Endometrial microvascular endothelial cells (primary cell): ENCODE data around the gene PRODH. TPM values are rescaled to one million over a fixed set of nuclear protein-coding genes. Genes with fewer than 3 reads are reported as not detected.
"Not testable (repeated sequence)": the region's sequence is repeated elsewhere in the genome, so short reads cannot be mapped to it uniquely, and the experiment has no call there.

Experiments
- in situ Hi-C: cut with HindIII; loops from 2 replicates; pipeline ENCODE4 v1.10.0; 2017; ENCODE audit warnings: low sequenced_read_pairs, low pct_unique_long_range_greater_than_20kb; ENCODE audit errors: inconsistent ontology term
- total RNA-seq: library from RNA; depleted of rRNA; stranded (reverse); fragments of >200 nt; gene quantifications from one replicate; pipeline ENCODE4 v1.2.3, GENCODE V29; 2015; ENCODE audit errors: inconsistent ontology term

PRODH gene
- total RNA-seq, 1 donor from 2014 or later = not detected

DNA sequence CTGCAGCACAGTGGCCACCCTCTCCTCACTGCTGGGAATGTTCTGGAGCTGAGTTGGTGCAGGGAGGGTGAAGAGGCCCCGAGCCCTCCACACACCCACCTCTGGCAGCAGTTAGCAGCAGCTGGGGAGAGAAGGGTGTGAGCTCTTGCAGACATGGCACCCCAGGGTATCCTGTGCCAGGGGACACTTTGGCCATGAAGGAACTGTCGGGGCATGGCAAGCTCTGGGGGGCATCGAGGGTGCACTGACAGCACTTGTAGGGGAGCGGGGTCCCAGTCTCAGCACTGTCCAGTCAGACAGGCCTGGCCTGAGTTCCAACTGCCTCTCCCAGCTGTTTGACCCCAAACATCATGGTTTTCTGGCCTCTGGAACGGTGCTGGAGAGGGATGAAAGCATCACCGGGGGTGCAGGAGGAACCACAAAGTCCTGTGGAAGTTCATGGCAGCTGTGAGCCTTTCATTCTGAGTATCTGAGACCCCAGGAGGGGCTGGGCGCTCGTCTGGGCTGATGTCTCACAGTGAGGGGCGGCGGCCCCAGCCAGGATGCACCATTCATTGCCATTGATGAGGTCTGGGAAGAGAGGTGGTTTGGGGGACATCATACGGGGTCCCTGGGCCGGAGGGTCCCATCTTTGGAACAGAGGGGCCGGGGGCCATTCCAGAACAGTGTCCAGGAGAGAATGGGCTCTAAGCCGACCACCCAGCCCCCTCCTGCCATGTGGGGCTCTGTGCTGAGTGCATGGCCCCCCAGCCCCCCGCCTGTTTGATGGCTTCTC is 20.2 kb upstream of the PRODH start:
- in situ Hi-C loops = not testable (repeated sequence)

DNA sequence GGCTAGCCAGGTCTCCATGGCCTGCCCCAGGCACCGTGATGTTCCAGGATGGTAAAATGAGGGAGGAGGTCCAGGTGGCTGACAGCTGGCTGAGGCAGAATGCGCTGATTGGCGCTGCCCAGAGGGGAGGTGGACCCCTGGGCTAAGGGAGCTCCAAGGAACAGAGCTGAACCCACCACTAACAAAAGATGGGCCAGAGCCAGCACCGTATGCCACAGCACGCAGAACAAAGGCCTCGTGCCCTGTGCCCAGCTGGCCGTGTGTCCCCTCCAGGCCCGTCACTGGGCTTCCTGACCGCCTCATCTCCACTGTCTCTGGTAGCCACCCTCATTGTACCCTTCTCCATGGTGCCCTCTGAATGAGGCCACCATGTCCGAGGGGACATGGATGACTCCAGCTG is 19.6 kb upstream of the PRODH start:
- in situ Hi-C loops = no loop called here

DNA sequence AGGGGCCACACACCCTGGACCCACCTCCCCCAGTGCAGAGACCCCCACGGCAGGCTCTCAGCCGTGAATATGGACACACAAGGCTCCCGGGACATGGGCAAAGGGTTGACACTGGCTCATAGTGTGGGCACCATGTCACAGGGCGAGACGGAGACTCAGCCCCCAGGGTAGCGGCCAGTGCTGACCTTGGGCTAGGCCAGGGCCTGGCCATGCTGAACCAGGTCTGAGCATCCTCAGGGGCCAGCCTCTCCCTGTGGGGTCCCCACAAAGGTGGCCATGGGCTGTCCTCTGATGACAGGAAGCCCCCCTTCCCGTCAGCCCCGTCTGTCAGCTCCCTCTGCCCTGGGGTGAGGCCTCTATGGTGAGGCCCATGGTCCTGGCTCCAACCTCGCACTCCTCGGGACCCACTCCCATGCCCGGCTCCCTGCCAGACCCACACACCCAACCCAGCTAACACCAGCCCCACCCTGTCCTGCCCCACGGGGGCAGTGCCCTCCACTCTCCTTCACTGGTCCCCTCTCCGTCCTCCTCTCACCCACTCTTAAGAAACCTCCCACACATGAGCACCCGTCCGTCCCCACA is 19.0 kb upstream of the PRODH start:
- in situ Hi-C loops = no loop called here

DNA sequence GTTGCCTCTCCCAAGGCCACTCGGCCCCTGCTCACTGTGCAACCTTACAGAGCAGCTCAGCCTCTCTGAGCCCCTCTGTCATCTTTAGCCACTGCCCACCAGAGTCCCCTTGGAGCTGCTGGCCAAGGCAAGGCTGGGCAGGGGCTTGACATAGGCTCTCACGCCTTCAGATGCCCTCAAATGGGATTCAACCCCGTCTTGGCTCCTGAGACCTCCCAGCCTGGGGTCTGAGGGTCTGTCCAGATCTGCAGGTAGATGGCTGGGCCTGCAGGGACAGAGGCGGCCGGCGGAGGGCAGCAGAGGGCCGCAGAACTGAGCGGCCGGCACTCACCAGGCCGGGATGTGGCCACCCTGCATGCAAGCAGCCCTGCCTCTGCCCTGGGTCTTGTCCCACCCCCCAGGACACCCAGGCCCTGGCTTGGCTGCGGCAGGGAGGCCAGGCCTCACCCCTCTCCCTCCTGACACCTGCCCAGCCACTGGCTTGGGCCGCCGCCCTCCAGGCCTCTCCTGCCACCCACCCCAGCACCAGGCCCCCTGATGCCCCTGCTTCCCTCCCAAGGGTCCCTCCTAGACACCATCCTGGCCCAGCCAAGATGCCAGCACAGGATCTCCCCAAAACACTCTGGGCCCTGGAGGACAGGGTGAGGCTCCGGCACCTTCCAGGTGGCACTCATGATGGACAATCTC is 18.4 kb upstream of the PRODH start:
- in situ Hi-C loops = not testable (repeated sequence)

DNA sequence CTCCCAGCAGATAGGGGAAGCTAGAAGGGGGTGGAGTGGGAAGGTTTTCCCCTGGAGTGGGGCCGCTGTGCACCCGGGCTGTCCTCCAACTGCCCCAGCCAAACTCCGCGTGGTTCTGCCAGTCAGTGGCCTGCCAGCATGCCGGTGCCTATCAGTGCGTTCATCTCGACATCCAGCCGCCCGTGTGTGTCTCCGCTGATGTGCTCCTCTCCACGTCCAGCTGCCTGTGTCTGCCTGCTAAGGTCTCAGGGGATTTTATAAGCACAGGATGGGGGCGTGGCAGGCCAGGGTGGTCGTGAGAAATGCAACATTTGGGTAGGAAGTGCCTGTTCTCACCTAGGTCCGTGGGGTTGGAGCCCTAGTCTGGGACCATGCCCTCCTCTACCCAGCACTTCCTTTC is 17.0 kb upstream of the PRODH start:
- in situ Hi-C loops = not testable (repeated sequence)

DNA sequence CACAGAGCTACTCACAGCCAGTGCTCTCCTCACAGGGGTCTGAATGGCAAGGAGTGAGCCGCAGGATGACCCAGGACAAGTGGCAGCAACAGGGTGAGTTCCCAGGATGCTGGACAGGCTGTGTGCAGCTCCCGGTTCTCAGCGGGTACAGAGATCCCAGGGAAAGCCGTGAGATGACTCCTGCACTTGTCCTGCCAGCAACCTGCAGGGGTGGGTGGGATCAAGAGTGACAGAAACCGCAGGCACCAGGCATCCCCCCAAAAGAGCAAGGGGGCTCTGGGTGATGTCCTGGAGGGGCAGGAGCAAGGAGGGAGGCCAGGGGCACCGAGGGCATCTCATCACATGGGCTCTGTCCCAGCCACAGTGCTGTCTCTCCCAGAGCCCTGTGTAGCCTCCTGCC is 15.9 kb upstream of the PRODH start:
- in situ Hi-C loops = no loop called here

DNA sequence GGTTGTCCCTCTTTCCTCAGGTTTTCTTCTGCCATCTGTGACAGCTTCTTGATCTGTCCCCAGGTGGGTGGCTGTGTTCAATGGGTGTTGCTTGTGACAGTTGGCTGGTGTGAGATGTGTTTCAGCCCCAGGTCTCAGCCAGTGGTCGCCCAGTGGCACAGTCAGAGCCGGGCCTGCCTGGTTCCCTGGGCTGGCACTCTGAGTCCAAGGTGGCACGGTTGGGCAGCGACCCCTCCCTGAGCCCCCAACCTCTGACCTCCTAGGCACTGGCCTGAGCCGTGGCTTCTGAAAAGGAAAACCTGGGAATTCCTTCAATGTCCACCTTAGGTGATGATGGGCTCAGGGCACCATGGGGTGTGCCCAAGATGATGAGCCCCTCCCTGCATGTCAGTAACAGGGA is 14.0 kb upstream of the PRODH start:
- in situ Hi-C loops = no loop called here

DNA sequence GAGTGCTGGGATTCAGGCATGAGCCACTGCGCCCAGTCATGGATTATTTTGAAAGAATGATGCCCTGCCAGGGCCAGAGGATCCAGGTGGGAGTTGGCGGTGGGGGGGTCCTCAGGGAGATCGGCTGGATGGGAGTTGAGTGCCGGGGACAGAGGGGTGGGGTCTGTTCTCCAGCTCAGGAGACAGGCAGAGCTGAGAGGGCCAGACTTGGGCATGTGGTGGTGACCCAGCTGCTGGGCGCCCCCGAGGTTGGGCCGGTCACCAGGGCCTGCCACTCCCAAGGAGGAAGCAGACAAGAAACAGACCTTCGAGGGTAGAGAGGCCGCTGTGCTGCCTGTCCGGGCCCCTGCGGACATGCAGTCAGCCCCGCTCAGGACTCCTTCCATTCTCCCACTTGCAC is 11.8 kb upstream of the PRODH start:
- in situ Hi-C loops = no loop called here

DNA sequence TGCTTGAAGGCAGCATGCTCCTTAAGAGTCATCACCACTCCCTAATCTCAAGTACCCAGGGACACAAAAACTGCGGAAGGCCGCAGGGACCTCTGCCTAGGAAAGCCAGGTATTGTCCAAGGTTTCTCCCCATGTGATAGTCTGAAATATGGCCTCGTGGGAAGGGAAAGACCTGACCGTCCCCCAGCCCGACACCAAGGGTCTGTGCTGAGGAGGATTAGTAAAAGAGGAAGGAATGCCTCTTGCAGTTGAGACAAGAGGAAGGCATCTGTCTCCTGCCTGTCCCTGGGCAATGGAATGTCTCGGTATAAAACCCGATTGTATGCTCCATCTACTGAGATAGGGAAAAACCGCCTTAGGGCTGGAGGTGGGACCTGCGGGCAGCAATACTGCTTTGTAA is 11.0 kb upstream of the PRODH start:
- in situ Hi-C loops = not testable (repeated sequence)

DNA sequence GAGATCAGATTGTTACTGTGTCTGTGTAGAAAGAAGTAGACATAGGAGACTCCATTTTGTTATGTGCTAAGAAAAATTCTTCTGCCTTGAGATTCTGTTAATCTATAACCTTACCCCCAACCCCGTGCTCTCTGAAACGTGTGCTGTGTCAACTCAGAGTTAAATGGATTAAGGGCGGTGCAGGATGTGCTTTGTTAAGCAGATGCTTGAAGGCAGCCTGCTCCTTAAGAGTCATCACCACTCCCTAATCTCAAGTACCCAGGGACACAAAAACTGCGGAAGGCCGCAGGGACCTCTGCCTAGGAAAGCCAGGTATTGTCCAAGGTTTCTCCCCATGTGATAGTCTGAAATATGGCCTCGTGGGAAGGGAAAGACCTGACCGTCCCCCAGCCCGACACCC is 2.6 kb upstream of the PRODH start:
- in situ Hi-C loops = not testable (repeated sequence)

DNA sequence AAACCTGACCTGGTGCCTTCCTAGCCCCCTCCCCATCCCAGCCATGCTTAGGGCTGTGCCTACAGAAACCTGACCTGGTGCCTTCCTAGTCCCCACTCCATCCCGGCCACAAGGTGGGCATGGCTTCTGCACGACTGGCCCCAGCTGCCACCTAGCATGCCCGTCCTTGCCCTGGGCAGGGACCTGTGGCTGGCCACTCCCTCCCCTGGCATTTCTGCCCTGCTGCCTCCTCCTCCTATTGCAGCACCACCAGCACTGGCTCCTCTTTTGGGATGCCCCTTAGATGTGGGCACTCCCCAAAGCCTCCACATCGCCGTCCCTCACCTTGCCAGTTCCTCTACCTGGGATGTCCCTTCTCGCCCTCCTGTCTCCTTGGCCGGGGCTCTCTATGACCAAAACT is 1.4 kb downstream of the PRODH start:
- in situ Hi-C loops = not testable (repeated sequence)

DNA sequence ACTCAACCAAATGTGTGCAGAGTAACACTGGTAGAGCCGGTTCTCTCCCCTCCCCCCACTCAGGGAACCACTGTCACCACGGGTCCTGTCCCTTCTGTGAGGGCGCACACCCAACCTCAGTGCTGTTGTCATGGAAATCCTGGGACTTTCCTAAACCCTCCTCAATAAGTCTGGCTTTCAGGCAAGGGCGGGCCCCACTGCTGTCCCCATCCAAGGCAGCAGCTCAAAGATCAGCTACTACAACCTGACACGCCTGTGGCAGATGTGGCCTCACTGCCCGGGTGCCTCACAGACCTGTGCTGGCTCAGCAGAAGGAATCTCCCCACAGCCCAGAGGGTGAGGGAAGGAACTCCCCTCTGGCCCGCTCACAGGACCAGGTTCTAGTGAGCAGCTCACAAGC is 2.2 kb downstream of the PRODH start:
- in situ Hi-C loops = no loop called here

DNA sequence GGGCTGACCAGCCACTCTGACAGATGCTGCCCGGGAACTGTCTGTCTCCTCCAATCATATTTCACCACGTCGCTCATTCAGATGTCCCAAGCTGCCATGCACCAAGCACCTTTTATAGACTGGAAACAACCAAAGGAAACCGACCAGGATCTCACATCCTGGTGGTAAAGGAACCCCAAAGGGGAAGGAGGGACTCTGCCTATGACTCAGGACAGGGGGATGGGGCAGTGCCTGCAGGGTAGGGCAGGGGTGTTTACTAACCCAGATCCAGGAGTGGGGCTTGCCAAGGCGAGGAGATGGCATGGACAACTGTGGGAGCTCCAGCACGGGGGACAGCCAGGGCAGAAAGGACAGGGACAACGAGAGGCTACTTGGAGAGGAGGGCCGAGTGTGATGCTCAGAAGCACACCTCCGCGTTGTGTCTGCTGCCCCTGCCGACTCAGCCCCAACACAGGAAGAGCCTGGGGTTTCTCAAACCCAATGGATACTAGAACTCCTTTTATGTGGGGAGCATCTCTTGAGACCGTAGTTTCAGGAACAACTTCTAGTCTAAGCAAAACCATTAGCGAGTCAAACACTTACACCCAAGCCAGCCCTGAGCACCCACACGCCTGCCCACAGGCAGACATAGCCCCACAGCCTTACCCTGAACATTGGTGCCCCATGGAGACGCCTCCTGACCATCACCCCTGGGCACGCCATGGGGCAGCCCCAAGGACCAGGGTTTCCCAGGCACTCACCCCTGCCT is 4.0 kb downstream of the PRODH start:
- in situ Hi-C loops = no loop called here

DNA sequence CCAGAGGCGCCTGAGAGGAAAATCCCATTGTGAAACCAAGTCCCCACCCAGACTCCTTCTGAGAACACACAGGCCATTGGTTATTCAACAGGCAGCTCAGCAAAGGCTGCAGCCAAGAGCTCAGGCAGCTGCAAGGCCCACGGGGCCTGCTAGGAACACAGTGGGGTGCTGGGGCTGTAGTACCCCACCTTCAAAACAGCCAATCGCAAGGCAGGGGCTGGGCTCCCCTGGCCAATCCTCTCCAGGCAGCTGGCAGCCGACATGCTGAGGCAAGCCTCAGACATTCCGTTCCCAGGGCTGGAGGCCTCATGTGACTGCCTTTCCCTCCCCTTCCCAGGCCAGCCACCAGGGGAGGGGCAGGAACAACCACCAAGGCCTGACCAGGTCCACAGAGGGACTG is 6.6 kb downstream of the PRODH start:
- in situ Hi-C loops = no loop called here

DNA sequence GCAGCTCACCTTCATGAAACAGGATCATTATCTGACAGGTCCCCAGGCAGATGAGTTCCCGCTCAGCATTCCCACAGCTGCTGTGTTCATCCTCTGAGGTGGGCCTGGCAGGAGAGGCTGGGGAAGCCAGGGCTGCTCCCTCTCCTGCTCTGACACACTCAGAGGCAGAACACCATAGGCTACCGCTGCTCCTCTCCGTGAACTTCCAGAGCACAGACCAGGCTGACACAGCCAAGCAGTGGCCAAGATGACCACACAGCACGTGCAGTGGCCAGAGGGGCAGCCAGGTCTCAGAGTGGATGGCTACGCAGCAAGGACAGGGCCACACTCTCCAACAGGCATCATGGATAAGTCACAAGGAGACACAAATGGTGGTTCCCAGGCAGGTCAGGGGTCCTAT is 8.5 kb downstream of the PRODH start:
- in situ Hi-C loops = no loop called here

DNA sequence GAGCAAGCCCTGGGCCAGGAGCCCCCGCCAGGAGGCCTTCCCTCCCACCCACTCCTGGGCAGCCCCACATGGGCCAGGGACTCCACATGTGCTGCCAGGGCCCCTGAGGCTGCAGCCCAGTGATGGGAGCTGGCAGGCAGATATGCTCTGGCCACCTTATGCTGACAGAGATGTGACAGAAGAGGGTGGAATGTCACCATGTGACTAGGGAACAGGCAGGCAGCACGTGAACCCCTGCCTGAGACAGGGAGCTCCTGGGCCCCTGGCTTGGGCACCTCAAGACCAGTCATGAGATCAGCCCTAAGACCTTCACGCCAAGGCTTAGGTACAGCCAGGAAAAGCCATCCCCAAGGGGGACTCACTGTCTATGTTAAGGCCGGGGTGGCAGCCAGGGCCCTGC is 9.1 kb downstream of the PRODH start:
- in situ Hi-C loops = no loop called here

DNA sequence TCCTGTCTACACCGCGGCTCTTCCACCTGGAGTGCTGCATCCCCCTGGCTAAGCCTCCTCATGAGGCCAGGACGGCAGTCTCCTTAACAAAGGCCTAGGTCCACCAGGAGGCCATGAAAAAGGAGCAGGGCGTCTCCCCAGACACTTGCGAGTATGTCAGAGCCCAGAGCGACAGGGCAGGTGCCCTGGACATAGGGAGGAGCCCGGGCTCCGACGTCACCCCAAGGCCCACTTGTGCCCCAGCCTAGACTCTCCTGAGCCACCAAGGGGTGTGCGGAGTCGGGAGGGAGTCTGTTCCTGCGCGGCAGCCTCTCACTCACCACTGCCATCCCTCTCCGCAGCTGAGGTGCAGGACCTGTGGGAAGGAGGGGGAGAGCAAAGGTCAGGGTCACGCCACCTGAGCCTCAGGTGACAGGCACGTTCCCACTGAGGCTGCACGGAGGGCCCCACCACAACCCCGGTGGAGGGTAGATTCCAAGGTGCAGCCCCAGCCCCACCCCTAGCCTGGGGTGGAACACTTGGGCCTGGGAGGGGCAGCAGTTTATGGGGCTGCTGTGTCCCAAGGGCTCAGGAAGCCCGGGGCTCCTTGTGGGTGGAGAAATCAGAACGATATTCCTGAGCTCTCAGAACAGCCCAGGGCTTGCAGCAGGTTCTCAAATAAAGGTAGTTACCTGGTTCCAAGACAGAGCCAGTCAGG is 10.6 kb downstream of the PRODH start:
- in situ Hi-C loops = no loop called here

DNA sequence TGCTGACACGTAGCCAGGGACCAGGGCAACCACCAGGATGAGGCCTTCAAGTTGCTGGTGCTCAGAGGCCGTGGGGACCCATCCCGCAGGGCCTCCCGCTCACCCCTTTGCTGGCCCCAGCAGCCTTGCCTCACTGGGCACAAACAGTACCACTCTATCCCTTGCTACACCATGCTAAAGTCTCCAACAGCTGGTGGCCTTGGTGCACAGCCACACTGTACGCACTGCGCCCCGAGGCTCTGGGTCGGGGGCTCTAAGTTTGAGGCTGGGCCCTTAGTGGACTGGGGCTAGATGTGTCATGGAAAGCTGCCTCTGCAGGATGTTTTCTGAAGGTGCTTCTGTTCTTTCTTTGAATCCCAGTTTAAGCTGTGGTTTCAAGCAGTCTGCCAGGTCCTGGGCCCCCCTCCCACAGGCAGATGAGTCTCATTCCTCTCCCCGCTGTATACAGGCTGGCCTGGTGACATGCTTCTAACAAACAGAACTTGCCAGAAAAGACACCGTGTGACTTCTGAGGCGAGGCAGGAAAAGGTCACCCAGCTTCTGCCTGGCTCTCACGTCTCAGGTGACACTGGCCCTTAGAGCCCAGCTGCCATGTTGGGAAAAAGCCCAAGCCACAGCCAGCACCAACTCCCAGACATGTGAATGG is 15.7 kb downstream of the PRODH start:
- in situ Hi-C loops = not testable (repeated sequence)

DNA sequence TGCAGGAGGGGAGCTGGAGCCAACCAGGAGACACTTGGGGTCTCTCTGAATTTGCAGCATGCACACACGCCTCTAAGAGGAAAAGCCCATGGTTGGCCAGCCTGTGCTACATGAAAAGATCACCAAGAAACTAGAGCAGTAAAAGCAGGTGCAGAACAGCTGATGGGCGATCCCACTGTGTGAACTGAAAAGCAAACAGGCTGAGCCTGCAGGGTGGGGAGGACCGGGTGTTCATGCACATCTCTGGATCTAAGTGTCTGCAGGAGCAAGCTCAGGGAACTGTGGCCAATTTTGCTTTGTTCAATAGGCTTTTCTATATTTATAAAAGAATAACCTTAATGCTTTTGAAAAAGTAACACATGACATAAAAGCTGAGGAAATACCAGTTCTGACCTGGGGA is 18.3 kb downstream of the PRODH start:
- in situ Hi-C loops = not testable (repeated sequence)
